K562 (cell line): ENCODE results near the gene TNFRSF6B. TPM values are rescaled to one million over a fixed set of nuclear protein-coding genes. Genes with fewer than 3 reads are reported as not detected.

Source experiments
- ATAC-seq: fragments of 200-7000 bp; cut with Tn5 transposase; 3 replicates; pipeline ENCODE4 v1.9.1; 2020; ENCODE audit warnings: moderate library complexity
- BruUV-seq: library from RNA; stranded (reverse); fragments of 400-500 nt; replicated peaks from 2 replicates; lab custom pipeline; 2021; lab: Mats Ljungman, UMichigan
- CTCF ChIA-PET: fragments of 300-600 bp; formaldehyde crosslinking; extraction: SDS; loops from one replicate; lab custom pipeline; 2021; ENCODE audit warnings: low intra/inter-chr PET ratio; lab: Yijun Ruan, JAX
- POLR2A ChIA-PET: fragments of 300-600, 350-650 bp; sonication (Branson Sonifier 250); formaldehyde crosslinking; extraction: SDS; loops from one replicate; lab custom pipeline; 2021; ENCODE audit warnings: antibody characterized with exemption, inconsistent platforms; lab: Yijun Ruan, JAX
- DNase-seq, 4 experiments: peaks; one replicate each; pipeline versions ENCODE4 v3.0.0 to v3.0.0-alpha.2; 2011 to 2018; ENCODE audit warnings: low spot score in 3 of 4, mixed read lengths in 3 of 4; ENCODE audit errors: extremely low read depth in 1 of 4
- FAIRE-seq: peaks from 2 replicates; lab custom pipeline; 2011; peaks lifted over from hg19 to GRCh38; lab: Jason Lieb, UNC
- H2AFZ ChIP-seq: 2 replicates; pipeline ENCODE4 v1.6.0; 2011; ENCODE audit warnings: low read depth, low read length, control low read depth, inconsistent platforms
- H3K27ac ChIP-seq: fragments of 200-600 bp; 3 replicates; pipeline ENCODE4 v1.8.0; 2011; ENCODE audit warnings: low read depth, mild to moderate bottlenecking, control low read depth, inconsistent platforms, low read length, moderate library complexity, mixed read lengths; ENCODE audit errors: extremely low read depth
- H3K27me3 ChIP-seq, 2 experiments: fragments of 300-600 bp in 1 of 2; 2 replicates in 1 of 2; 3 replicates in 1 of 2; pipeline versions ENCODE4 v1.6.0 to v1.8.0; 2011; ENCODE audit warnings: inconsistent platforms in 2 of 2, low read length in 2 of 2, mild to moderate bottlenecking in 1 of 2, mixed read lengths in 1 of 2, moderate library complexity in 1 of 2; ENCODE audit not compliant: control insufficient read depth in 2 of 2, insufficient read depth in 2 of 2
- H3K36me3 ChIP-seq: fragments of 300-600 bp; 3 replicates; pipeline ENCODE4 v1.8.0; 2011; ENCODE audit warnings: mild to moderate bottlenecking, low read length, inconsistent platforms; ENCODE audit not compliant: control insufficient read depth, insufficient read depth
- H3K4me1 ChIP-seq, 2 experiments: fragments of 200-600 bp in 1 of 2; replicated peaks in 1 of 2; 2 replicates in 1 of 2; 3 replicates in 1 of 2; pipeline versions ENCODE4 v1.5.1 to v1.8.0; 2011; ENCODE audit warnings: inconsistent platforms in 2 of 2, low read length in 2 of 2, mild to moderate bottlenecking in 1 of 2, mixed read lengths in 1 of 2, moderate library complexity in 1 of 2; ENCODE audit not compliant: control insufficient read depth in 2 of 2, insufficient read depth in 2 of 2
- H3K4me2 ChIP-seq: 2 replicates; pipeline ENCODE4 v1.6.1; 2011; ENCODE audit warnings: low read length, control low read depth, inconsistent platforms, mixed read lengths; ENCODE audit not compliant: insufficient read depth
- H3K4me3 ChIP-seq: fragments of 200-600 bp; sonication (generic), shearing (Covaris generic); 2 replicates; pipeline ENCODE4 v1.5.1; 2016; ENCODE audit warnings: control low read depth, inconsistent platforms
- H3K79me2 ChIP-seq: fragments of 200-600 bp; 3 replicates; pipeline ENCODE4 v1.8.0; 2011; ENCODE audit warnings: low read length, inconsistent platforms; ENCODE audit not compliant: control insufficient read depth, insufficient read depth
- H3K9ac ChIP-seq, 2 experiments: 2 replicates each; pipeline versions ENCODE4 v1.6.0 to v1.6.1; 2011; ENCODE audit warnings: low read depth in 2 of 2, low read length in 2 of 2, control low read depth in 1 of 2, inconsistent platforms in 1 of 2, mild to moderate bottlenecking in 1 of 2, mixed read lengths in 1 of 2; ENCODE audit not compliant: insufficient read depth in 1 of 2
- H3K9me1 ChIP-seq: one replicate; pipeline ENCODE4 v1.6.0; 2011; ENCODE audit warnings: inconsistent platforms, mild to moderate bottlenecking, low read length, moderate library complexity; ENCODE audit not compliant: control insufficient read depth, insufficient read depth
- H3K9me3 ChIP-seq: replicated peaks from 2 replicates; pipeline ENCODE4 v1.5.1; 2011; ENCODE audit warnings: low read depth, low read length, inconsistent platforms; ENCODE audit not compliant: control insufficient read depth, insufficient read depth
- H4K20me1 ChIP-seq: replicated peaks from 2 replicates; pipeline ENCODE4 v1.6.1; 2011; ENCODE audit warnings: low read length, inconsistent platforms, mixed read lengths; ENCODE audit not compliant: control insufficient read depth, insufficient read depth
- ARID2 ChIP-seq: fragments of 450-650 bp; IDR thresholded peaks from 2 replicates; pipeline ENCODE4 v1.6.1; 2017; ENCODE audit warnings: antibody characterized with exemption, mild to moderate bottlenecking
- E2F3 ChIP-seq: fragments of 250-450 bp; sonication (Bioruptor Pico); IDR thresholded peaks from 2 replicates; pipeline ENCODE4 v1.4.0; 2020; ENCODE audit warnings: mild to moderate bottlenecking
- JUNB ChIP-seq: fragments of 450-650 bp; formaldehyde crosslinking; conservative IDR thresholded peaks from 2 replicates; pipeline ENCODE4 v1.4.0; 2020; ENCODE audit warnings: mild to moderate bottlenecking
- MECOM ChIP-seq: fragments of 250-450 bp; sonication (Bioruptor Pico); IDR thresholded peaks from 2 replicates; pipeline ENCODE4 v1.8.0; 2022; ENCODE audit warnings: inconsistent platforms
- NCOA6 ChIP-seq: fragments of 450-650 bp; IDR thresholded peaks from 2 replicates; pipeline ENCODE4 v1.6.1; 2017; ENCODE audit warnings: mild to moderate bottlenecking
- POLR2A ChIP-seq: fragments of 450-650 bp; conservative IDR thresholded peaks from 2 replicates; pipeline ENCODE4 v1.6.1; 2016
- RB1 ChIP-seq: fragments of 450-650 bp; IDR thresholded peaks from 2 replicates; pipeline ENCODE4 v1.6.1; 2017; ENCODE audit warnings: low read depth, mild to moderate bottlenecking
- RBM15 ChIP-seq: fragments of 200-400 bp; formaldehyde crosslinking; IDR thresholded peaks from 2 replicates; pipeline ENCODE4 v1.6.1; 2018; ENCODE audit warnings: mild to moderate bottlenecking, low read length, moderate library complexity; ENCODE audit not compliant: insufficient read depth
- SAFB2 ChIP-seq: fragments of 200-400 bp; formaldehyde crosslinking; IDR thresholded peaks from 2 replicates; pipeline ENCODE4 v1.6.1; 2018; ENCODE audit warnings: borderline replicate concordance, low read length, low read depth, moderate library complexity; ENCODE audit not compliant: severe bottlenecking
- SMAD2 ChIP-seq: fragments of 150-350 bp; IDR thresholded peaks from 2 replicates; pipeline ENCODE4 v1.6.1; 2014; ENCODE audit warnings: low read depth, mild to moderate bottlenecking, low read length
- TCF7 ChIP-seq: sonication (generic); IDR thresholded peaks from 2 replicates; pipeline ENCODE4 v1.6.1; 2016; ENCODE audit warnings: antibody characterized with exemption, borderline replicate concordance
- YY1 ChIP-seq, 3 experiments: IDR thresholded peaks; 2 replicates each; pipeline ENCODE4 v1.6.1; 2011; ENCODE audit warnings: low read length in 2 of 3, mild to moderate bottlenecking in 2 of 3, moderate library complexity in 2 of 3, borderline replicate concordance in 1 of 3, control low read depth in 1 of 3, low read depth in 1 of 3; ENCODE audit not compliant: insufficient read depth in 3 of 3, insufficient replicate concordance in 2 of 3, control insufficient read depth in 1 of 3, insufficient read length in 1 of 3; ENCODE audit errors: extremely low read depth in 1 of 3
- ZBTB17 ChIP-seq: fragments of 450-650 bp; formaldehyde crosslinking; IDR thresholded peaks from 2 replicates; pipeline ENCODE4 v1.4.0; 2020; ENCODE audit warnings: mild to moderate bottlenecking
- ZNF253 ChIP-seq: fragments of 250-450 bp; sonication (Bioruptor Pico); conservative IDR thresholded peaks from 2 replicates; pipeline ENCODE4 v1.6.1; 2021; ENCODE audit warnings: mild to moderate bottlenecking
- ZNF311 ChIP-seq: fragments of 250-450 bp; sonication (Bioruptor Pico); IDR thresholded peaks from 2 replicates; pipeline ENCODE4 v1.4.0; 2020; ENCODE audit warnings: mild to moderate bottlenecking, moderate library complexity
- ZNF347 ChIP-seq: fragments of 450-650 bp; formaldehyde crosslinking; IDR thresholded peaks from 2 replicates; pipeline ENCODE4 v1.4.0; 2020; ENCODE audit warnings: low read depth, mild to moderate bottlenecking, moderate library complexity
- ZNF445 ChIP-seq: fragments of 250-450 bp; sonication (Bioruptor Pico); IDR thresholded peaks from 2 replicates; pipeline ENCODE4 v1.4.0; 2020; ENCODE audit warnings: low read depth, mild to moderate bottlenecking, moderate library complexity
- ZNF511 ChIP-seq: sonication (generic); formaldehyde crosslinking; IDR thresholded peaks from 2 replicates; pipeline ENCODE4 v1.8.0; 2022; ENCODE audit warnings: mild to moderate bottlenecking, missing genetic modification reagents
- ZNF644 ChIP-seq: fragments of 200-800 bp; sonication (Bioruptor generic); IDR thresholded peaks from 2 replicates; pipeline ENCODE4 v1.6.1; 2016; ENCODE audit warnings: low read depth, missing genetic modification characterization, missing compliant biosample characterization
- ZNF695 ChIP-seq: fragments of 450-650 bp; formaldehyde crosslinking; IDR thresholded peaks from 2 replicates; pipeline ENCODE4 v1.4.0; 2020; ENCODE audit warnings: mild to moderate bottlenecking, moderate library complexity
- WGBS: fragments of 100-300 bp; shearing (Covaris generic); methylation state at CpG from one replicate; pipeline ENCODE4 v1.1.6; 2016; ENCODE audit warnings: low coverage, mixed read lengths; ENCODE audit not compliant: insufficient coverage; ENCODE audit errors: missing lambda C conversion rate; 5-methylcytosine and 5-hydroxymethylcytosine counted together
- in situ Hi-C: fragments of 300-500 bp; cut with MboI; formaldehyde crosslinking; loops from 4 replicates; pipeline ENCODE4 v1.15.0; 2018; ENCODE audit warnings: inconsistent platforms, mixed read lengths
- intact Hi-C: fragments of 100-400 bp; cut with micrococcal nuclease; formaldehyde crosslinking; loops from 2 replicates; pipeline ENCODE4 v1.14.2; 2022
- polyA plus RNA-seq, 8 experiments: library from polyadenylated mRNA; depleted of rRNA in 4 of 8; stranded (reverse) in 5 of 8; unstranded in 3 of 8; fragments of >200 nt; fragmentation: Nextera tagmentation in 2 of 8; fragmentation: Illumina TruSeq in 1 of 8; extraction: Ambion mirVana in 2 of 8; extraction: Trizol in 1 of 8; gene quantifications; 2 replicates each; pipeline versions ENCODE4 v1.2.1 to v1.2.3, GENCODE V29; 2011 to 2014; ENCODE audit warnings: inconsistent platforms in 1 of 8, missing spikeins in 1 of 8
- total RNA-seq, 7 experiments: library from RNA; depleted of rRNA in 6 of 7; stranded (reverse); fragments of >200 nt in 6 of 7; fragmentation: Illumina TruSeq in 2 of 7; extraction: Trizol in 2 of 7; gene quantifications; 2 replicates each; pipeline versions ENCODE4 v1.2.1 to v1.2.3, GENCODE V29; 2011 to 2021; ENCODE audit warnings: low replicate concordance in 1 of 7

The TNFRSF6B gene
- total and polyA plus RNA-seq, 9 of the 15 experiments (the other 6 are each of a cell fraction or from before 2014, with no cell fraction given) = 0.10 to 3.5 (median 0.32) TPM; not detected in 6

- DNase-seq (no peak), ATAC-seq (no peak), FAIRE-seq (no peak)
- Histone ChIP-seq H3K9me1 (no peaks in the 10 kb centered on the region), H3K27ac (no peak overlapping the region), H2AFZ (no peak overlapping the region), H3K36me3 (peaks cover 71% of the 10 kb centered on the region), H3K4me1 (peaks cover 13 to 47% of the 10 kb centered on the region in 2 experiments), H3K9ac (peak overlapping the region; percentile 90 to 95; a peak in 2 of 4 replicates), H3K9me3 (peaks cover under 1% of the 10 kb centered on the region; the same call in 1 of the 2 replicates), H3K27me3 (no peaks in the 10 kb centered on the region), H3K4me2 (peak overlapping the region; percentile 99), H3K79me2 (peaks cover 69% of the 10 kb centered on the region), H4K20me1 (peaks cover 22% of the 10 kb centered on the region), H3K4me3 (peak overlapping the region; percentile 100)
- no peak for TF ChIP-seq YY1 (IDR thresholded peaks at IDR 0.05; ENCODE audit: borderline replicate concordance in 1 of 3, control insufficient read depth in 1 of 3, extremely low read depth in 1 of 3, insufficient read depth in 3 of 3, insufficient read length in 1 of 3, insufficient replicate concordance in 2 of 3, low read depth in 1 of 3, low read length in 2 of 3)
- no peak for TF ChIP-seq ZNF511
- no peak for TF ChIP-seq RBM15
- no peak for TF ChIP-seq SAFB2
- TF ChIP-seq TCF7 = no peak
- no peak for TF ChIP-seq ZBTB17 (CRISPR knock-in tag)
- TF ChIP-seq E2F3 (CRISPR knock-in tag) = no peak
- no peak for TF ChIP-seq ZNF695
- no peak for TF ChIP-seq ZNF445 (CRISPR knock-in tag)
- no peak for TF ChIP-seq ARID2
- TF ChIP-seq JUNB = no peak
- no peak for TF ChIP-seq RB1
- TF ChIP-seq POLR2A = no peak
- TF ChIP-seq NCOA6 = no peak
- no peak for TF ChIP-seq ZNF311 (CRISPR knock-in tag)
- TF ChIP-seq MECOM (CRISPR knock-in tag) = no peak
- no peak for TF ChIP-seq ZNF253 (CRISPR knock-in tag)
- TF ChIP-seq ZNF644 (tag) = no peak
- TF ChIP-seq ZNF347 (CRISPR knock-in tag) = no peak
- no peak for TF ChIP-seq SMAD2
- POLR2A ChIA-PET = interaction anchor here (1.7 to 4.0 kb wide), 4 partner anchors 11 to 156 kb away, joined by 7 to 27 read pairs (median 16); partner anchors contain the start of genes SLC2A4RG and TPD52L2
- in situ Hi-C loops = loop anchor here (5.0 kb wide), 1 partner anchor 153 kb away; the partner anchor contains the start of gene ABHD16B
- WGBS = 95% methylated on average over 12 of the region's 17 CpGs
- CTCF ChIA-PET = no interaction called here
- intact Hi-C loops = loop anchor here (5.0 to 10.0 kb wide), 4 partner anchors 76 to 248 kb away; partner anchors contain the start of genes PTK6 and UCKL1
- BruUV-seq = no TSS peak
Observed at GRCh38 chr20:63709149-63709527, 12.7 kb downstream of the TNFRSF6B start.
